Measurements from ENCODE around the gene SPINT1. TPM values are rescaled to one million over a fixed set of nuclear protein-coding genes. Genes with fewer than 3 reads are reported as not detected.

SPINT1 gene
- total and polyA plus RNA-seq, 2 of the 13 experiments (the other 11 are each of a cell fraction or from before 2014, with no cell fraction given): 0.49 to 2.5 TPM

- H3K36me3 ChIP-seq (replicated peaks in 1 of 2; ENCODE audit: control insufficient read depth in 1 of 2, insufficient read depth in 2 of 2, low read length in 2 of 2): peaks cover 4 to 14% of the 10 kb centered on the region in 2 experiments; a peak in 4 of 5 replicates
- TF ChIP-seq POLR2G (IDR thresholded peaks at IDR 0.05; ENCODE audit: low read depth, low read length): no peak
- TF ChIP-seq CEBPB (IDR thresholded peaks at IDR 0.05; ENCODE audit: borderline replicate concordance, low read depth, low read length): peak; percentile 30; the same call in 1 of the 2 replicates
- peak; percentile 32; the same call in 1 of the 2 replicates for TF ChIP-seq CEBPG (CRISPR knock-in tag; IDR thresholded peaks at IDR 0.05)
- 0 out of 2 replicates have a peak, but pooled peaks have one; percentile 8 for TF ChIP-seq FOXC1 (CRISPR knock-in tag; IDR thresholded peaks at IDR 0.05; ENCODE audit: borderline replicate concordance)
- 0 out of 2 replicates have a peak, but pooled peaks have one; percentile 19 for TF ChIP-seq NFKB2 (CRISPR knock-in tag; IDR thresholded peaks at IDR 0.05; ENCODE audit: borderline replicate concordance)
- peak; percentile 32 for TF ChIP-seq ZNF687 (CRISPR knock-in tag; IDR thresholded peaks at IDR 0.05)
- peak; percentile 33; the same call in 1 of the 2 replicates for TF ChIP-seq MAX (IDR thresholded peaks at IDR 0.05)
- TF ChIP-seq KAT7 (CRISPR knock-in tag; IDR thresholded peaks at IDR 0.05; ENCODE audit: borderline replicate concordance): no peak
- intact Hi-C loops (cut with micrococcal nuclease; ENCODE audit: unreplicated experiment) (loop anchor here (5.0 kb wide), 2 partner anchors 146 to 191 kb away; no protein-coding TSS in a partner anchor), in situ Hi-C loops (cut with HindIII; ENCODE audit: extremely low pct_ligation_motif_present, low pct_unique_long_range_greater_than_20kb) (loop anchor here (5.0 to 10.0 kb wide), 3 partner anchors 36 to 308 kb away; partner anchors contain the start of gene RAD51)
- FAIRE-seq (no peak), DNase-seq (ENCODE audit: low spot score) (no peak), ATAC-seq (no peak)
- H3K9ac ChIP-seq (ENCODE audit: insufficient read depth, low read depth, low read length): no peak overlapping the region
- no peaks in the 10 kb centered on the region for H3K9me3 ChIP-seq (ENCODE audit: low read length)
- no peaks in the 10 kb centered on the region for H4K20me1 ChIP-seq (ENCODE audit: insufficient read depth, low read length)
- peaks cover 17% of the 10 kb centered on the region for H3K79me2 ChIP-seq (ENCODE audit: insufficient read depth, low read length)
- H3K27ac ChIP-seq (ENCODE audit: extremely low read length, insufficient read depth, low read length): no peak overlapping the region
- BruUV-seq (replicated peaks): no TSS peak
- ChIA-PET CTCF (ENCODE audit: low intra/inter-chr PET ratio, low total read pairs) (interaction anchor here (5.3 kb wide), 1 partner anchor 35 kb away, joined by 80 read pairs; no protein-coding TSS in a partner anchor), POLR2A (interaction anchor here (0.8 to 2.3 kb wide), 5 partner anchors 15 to 198 kb away, joined by 3 to 40 read pairs (median 6); partner anchors contain the start of gene RAD51)
- H3K4me2 ChIP-seq (ENCODE audit: low read depth, low read length): peak overlapping the region; percentile 96
- H3K4me3 ChIP-seq (replicated peaks in 1 of 3; ENCODE audit: insufficient read depth in 1 of 3, low read depth in 2 of 3, low read length in 3 of 3): peak overlapping the region in 2 of 3 experiments; percentile 87 to 98; a peak in 4 of 6 replicates
- H3K4me1 ChIP-seq (ENCODE audit: insufficient read depth, low read length): peaks cover 36% of the 10 kb centered on the region
- 62% methylated on average over 21 of the region's 22 CpGs for WGBS (ENCODE audit: low lambda C conversion rate)
- H3K27me3 ChIP-seq (ENCODE audit: control insufficient read depth in 1 of 2, insufficient read depth in 2 of 2, low read length in 2 of 2): no peaks in the 10 kb centered on the region; a peak in 1 of 5 replicates
- peak overlapping the region; percentile 71 for H2AFZ ChIP-seq (ENCODE audit: low read length)
Measured at GRCh38 chr15:40893019-40893670, 49.3 kb downstream of the SPINT1 start.
